HG03159 (cell line): Measurements from ENCODE around the gene PRAMEF27.
"Not testable (repeated sequence)": the region's sequence is repeated elsewhere in the genome, so short reads cannot be mapped to it uniquely, and the experiment has no call there.

Source experiments
- ATAC-seq: cut with Tn5 transposase; IDR thresholded peaks from one replicate; pipeline ENCODE4 v1.9.1; 2021; ENCODE audit warnings: mild to moderate bottlenecking, moderate library complexity; ENCODE audit not compliant: unreplicated experiment

The PRAMEF27 gene

DNA sequence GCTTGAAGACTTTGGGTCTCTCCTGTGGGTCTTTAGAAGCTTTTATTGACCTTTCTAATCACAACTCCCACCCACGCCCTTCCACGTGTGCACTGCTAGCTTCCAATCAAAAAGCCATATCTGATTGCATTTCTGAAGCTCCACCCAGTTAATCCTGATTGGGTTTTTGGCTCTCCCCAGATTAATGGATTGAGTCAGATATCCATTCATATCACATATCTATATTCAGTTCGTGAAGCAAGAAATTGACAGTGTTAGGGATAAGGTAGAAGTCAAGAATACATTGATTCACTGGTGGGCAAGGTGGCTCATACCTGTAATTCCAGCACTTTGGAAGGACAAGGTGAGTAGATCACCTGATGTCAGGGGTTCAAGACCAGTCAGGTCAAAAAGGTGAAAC lies at the start of gene PRAMEF27:
PRAMEF27 (minus strand) TSS at position 101 of the 400 bp plus-strand sequence. CDS start 2,916 bp downstream, outside the sequence.
- ATAC-seq: not testable (repeated sequence)

DNA sequence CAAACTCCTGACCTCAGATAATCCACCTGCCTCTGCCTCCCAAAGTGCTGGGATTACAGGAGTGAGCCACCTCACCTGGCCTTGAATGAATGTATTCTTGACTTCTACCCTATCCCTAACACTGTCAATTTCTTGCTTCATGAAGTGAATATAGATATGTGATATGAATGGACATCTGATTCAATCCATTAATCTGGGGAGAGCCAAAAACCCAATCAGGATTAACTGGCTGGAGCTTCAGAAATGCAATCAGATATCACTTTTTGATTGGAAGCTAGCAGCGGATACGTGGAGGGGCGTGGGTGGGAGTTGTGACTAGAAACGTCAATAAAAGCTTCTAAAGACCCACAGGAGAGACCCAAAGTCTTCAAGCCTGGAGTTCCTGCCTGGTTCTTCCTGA lies 14.1 kb upstream of the PRAMEF27 start, which contains the start of gene PRAMEF25:
PRAMEF25 (plus strand) TSS at position 301 of the 400 bp plus-strand sequence. CDS start 2,920 bp downstream, outside the sequence.
- not testable (repeated sequence) for ATAC-seq

- not testable (repeated sequence) for ATAC-seq
Observed at GRCh38 chr1:13019846-13020245, 36.5 kb downstream of the PRAMEF27 start.

GRCh38 chr1:13011932-13012331 lies 44.4 kb downstream of the PRAMEF27 start:
- not testable (repeated sequence) for ATAC-seq

GRCh38 chr1:13009348-13009747 lies 47.0 kb downstream of the PRAMEF27 start:
- ATAC-seq: not testable (repeated sequence)

- not testable (repeated sequence) for ATAC-seq
Observed at GRCh38 chr1:13005732-13006131, 50.6 kb downstream of the PRAMEF27 start.
